SW 1271 (cell line): ENCODE data around the gene PHAF1.
"Not testable (repeated sequence)": the region's sequence is repeated elsewhere in the genome, so short reads cannot be mapped to it uniquely, and the experiment has no call there.

Experiments
- DNase-seq, 2 experiments: peaks; one replicate each; lab custom pipeline; 2025; lab: John Stamatoyannopoulos, UW

Gene PHAF1

DNA sequence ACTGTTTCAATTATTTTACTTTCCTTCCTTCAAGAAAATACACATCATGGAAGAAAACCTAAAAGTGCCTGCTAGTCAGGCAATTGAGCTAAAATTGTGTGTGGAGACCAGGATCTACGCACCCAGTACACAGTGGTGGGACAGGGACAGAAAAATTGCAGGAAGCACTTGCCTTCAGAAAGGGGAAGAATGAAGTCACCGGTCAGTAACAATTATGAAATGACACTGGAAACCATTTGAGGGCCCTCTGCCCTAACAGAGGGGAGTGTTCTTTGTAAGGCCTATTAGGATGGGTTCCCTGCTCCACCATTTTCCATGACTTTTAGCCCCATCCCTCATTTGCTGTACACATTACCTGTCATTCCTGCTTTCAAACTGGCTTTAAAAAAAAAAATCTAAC, 4.5 kb upstream of the PHAF1 start:
- DNase-seq: no peak

DNA sequence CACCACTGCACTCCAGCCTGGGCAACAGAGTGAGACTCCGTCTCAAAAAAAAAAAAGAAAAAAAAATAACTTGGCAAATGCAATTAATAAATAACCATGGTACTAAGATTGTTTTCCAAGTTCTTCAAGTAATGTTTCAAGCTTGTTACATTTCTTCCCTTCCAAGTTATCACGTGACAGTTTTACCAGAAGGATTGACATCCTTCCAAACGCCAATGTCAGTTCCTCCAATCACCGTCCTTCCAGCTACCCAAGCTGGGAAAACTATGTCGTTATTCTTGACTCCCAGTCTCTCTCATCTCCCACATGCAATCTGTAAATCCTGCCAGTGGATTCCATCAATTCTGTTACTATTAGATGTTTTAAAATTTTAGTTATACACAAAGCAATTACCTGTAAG, 3.9 kb upstream of the PHAF1 start:
- DNase-seq: no peak

GRCh38 chr16:67108489-67108888, 1.3 kb upstream of the PHAF1 start:
- no peak for DNase-seq

GRCh38 chr16:67108931-67109406, 772 bp upstream of the PHAF1 start:
- no peak for DNase-seq

GRCh38 chr16:67111951-67112444, 2.3 kb downstream of the PHAF1 start:
- DNase-seq: no peak

DNA sequence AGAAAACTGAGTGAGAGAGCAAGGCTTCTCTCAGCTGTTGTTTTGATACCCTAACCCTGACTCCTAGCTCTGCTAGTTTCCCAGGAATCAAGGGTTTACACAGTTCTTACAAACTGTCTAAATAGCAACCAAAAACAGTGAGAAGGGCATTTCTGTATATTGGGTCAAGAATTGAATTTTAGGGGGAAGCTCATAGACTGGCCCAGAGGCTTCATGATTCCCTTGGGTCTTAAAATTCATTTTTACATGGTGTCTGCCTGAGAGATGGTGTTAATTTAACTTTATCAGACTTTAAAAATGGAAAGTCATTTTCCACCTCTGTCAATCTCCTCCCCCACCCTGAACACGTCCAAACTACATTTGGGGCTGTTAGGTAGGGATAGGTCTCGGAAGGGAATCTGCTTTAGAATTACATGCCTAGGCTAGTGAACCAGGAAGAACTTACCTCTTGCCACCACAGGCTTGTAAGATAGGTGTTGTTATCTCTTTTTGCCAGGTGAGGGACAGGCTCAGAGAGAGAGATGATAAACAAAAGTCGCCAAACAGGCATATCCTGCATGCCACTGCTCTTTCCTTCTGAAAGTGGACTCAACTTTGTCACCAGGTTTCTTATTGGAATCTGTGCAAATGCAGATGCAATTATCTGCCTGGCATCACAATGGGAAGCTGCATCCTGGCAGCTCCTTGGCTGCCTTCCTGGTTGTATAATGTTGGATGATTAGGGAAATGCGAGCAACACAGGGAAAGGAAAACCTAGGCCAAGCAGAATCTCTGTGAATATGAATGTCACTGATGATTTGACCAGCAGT, 3.1 kb downstream of the PHAF1 start:
- DNase-seq: no peak

DNA sequence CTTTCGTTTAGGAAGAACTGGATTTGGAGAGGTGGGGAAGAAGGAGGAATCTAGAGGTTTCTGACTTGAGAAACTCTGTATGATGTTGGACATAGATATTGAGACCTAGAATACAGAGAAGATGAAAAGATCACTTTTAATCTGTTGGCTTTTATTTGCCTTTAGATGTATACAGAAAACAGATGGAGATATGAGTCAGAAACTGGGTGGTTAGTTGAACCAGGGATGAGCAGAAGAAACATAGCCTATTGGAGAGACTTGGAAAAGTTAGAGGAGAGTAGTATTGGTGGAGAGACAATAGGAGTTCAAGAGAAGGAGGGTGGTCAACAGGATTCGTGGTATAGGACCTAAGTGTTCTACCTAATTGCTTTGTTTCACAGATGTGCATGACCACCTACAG, 5.1 kb downstream of the PHAF1 start:
- DNase-seq: no peak

GRCh38 chr16:67115639-67116038, 5.9 kb downstream of the PHAF1 start:
- DNase-seq: peak; percentile 62 to 68

DNA sequence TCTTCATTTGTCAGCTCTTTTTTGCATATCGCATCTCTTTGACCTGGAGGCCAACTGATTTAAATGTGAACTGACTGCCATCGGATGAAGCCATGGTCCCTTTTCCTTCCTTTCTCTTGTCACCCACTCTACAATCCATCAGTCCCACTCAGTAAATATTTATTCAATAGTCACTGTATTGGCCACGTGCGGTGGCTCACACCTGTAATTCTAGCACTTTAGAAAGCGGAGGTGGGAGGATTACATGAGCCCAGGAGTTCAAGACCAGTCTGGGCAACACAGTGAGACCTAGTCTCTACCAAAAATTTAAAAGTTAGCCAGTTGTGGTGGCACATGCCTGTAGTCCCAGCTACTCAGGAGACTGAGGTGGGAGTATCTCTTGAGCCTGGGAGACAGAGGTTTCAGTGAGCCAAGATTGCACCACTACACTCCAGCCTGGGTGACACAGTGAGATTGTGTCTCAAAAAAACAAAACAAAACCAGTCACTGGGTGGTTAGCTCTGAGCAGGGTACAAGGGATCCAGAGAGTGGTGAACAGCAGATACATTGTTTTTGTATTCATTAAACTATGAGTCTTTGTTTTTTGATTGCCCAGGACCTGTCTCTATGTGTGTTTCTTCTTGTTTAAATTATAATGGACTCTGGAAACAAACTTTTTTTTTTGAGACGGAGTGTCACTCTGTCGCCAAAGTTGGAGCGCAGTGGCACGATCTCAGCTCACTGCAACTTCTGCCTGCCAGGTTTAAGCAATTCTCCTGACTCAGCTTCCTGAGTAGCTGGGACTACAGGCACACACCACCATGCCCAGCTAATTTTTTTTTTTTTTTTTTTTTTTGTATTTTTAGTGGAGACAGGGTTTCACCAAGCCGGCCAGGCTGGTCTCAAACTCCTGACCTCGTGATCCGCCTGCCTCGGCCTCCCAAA, 6.9 kb downstream of the PHAF1 start:
- no peak for DNase-seq

DNA sequence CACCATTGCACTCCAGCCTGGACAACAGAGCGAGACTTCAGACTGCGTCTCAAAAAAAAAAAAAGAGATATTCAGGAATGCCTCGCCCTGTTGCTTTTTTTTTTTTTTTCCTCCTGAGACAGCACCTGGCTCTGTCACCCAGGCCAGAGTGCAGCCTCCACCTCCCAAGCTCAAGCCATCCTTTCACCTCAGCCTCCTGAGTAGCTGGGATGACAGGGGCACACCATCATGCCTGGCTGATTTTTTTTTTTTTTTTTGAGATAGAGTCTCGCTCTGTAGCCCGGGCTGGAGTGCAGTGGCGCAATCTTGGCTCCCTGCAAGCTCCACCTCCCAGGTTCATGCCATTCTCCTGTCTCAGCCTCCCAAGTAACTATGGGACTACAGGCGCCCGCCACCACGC, 8.0 kb downstream of the PHAF1 start:
- DNase-seq: no peak

- DNase-seq: no peak
These were observed 10.3 kb downstream of the PHAF1 start for GRCh38 chr16:67120025-67120424.

DNA sequence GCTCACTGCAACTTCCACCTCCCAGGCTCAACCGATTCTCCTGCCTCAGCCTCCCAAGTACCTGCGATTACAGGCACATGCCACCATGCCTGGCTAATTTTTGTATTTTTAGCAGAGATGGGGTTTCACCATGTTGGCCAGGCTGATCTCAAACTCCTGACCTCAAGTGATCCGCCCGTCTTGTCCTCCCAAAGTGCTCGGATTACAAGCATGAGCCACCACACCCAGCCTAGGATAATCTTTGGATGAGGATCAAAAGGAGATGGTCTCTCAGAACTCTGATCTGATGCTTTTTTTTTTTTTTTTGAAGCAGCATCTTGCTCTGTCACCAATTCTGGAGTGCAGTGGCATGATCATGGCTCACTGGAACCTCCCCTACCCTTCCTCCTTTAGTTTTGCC, 13.1 kb downstream of the PHAF1 start:
- DNase-seq: not testable (repeated sequence)

DNA sequence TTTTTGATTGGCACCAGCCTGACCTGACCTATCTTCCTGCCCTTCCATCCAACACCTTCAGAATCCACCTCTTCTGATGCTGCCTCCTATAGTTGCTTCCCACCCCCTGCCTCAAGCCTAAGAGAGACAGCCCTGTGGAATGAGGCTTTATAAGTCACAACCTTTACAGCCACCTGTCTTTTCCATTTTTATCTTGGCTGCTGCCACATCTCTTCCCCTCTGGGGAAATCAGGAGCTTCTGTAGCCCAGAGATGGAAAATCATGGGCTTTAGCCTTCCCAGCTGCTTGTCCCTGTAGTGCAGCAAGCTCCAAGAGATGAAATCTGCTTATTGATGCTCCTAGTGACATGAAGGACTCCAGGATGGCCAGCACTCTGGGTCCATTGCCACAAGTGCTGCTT, 18.7 kb downstream of the PHAF1 start:
- no peak for DNase-seq

DNA sequence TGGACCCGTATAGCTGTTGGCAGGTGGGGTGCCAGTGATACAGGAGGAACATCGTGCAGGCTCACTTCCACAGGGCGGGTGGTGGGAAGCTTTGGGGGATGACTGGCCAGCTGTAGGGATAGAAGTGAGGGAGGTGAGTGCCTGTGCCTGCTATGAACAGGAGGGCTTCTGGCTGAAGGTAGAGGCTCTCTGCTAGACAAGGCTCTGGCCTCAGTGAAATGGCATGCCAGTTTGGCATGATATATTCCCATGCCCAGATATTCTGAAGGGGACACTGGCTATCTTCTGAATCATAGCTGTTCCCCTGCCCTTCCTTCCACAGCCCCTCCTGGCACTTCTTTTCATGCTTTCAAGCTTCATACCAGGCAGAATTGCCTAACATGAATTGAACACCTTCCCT, 19.1 kb downstream of the PHAF1 start:
- no peak for DNase-seq

- no peak for DNase-seq
These were observed 19.7 kb downstream of the PHAF1 start for GRCh38 chr16:67129422-67129821.

DNA sequence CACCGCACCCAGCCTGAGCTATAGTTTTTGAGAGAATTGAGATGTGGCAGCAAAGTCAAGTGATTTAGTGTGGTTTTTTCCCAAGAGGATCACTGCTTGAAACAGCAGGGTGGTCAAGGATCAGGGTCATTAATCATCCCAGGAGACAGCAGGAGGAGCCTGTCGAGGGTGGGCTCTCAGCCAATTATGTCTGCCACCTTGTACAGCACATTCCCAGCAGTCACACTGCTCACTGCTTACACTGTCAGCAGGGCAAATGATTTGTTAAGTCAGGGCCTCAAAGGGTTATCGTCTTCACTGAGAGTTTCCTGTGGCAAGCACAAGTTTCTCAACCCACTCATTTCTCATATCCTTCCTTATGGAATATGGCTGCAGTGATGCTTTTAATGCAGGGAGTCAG, 27.9 kb downstream of the PHAF1 start:
- no peak for DNase-seq

- no peak for DNase-seq
These were observed 31.6 kb downstream of the PHAF1 start for GRCh38 chr16:67141391-67141790.

- DNase-seq: no peak
These were observed 32.6 kb downstream of the PHAF1 start for GRCh38 chr16:67142342-67142741.

- DNase-seq: no peak
These were observed 35.2 kb downstream of the PHAF1 start for GRCh38 chr16:67144943-67145342.

DNA sequence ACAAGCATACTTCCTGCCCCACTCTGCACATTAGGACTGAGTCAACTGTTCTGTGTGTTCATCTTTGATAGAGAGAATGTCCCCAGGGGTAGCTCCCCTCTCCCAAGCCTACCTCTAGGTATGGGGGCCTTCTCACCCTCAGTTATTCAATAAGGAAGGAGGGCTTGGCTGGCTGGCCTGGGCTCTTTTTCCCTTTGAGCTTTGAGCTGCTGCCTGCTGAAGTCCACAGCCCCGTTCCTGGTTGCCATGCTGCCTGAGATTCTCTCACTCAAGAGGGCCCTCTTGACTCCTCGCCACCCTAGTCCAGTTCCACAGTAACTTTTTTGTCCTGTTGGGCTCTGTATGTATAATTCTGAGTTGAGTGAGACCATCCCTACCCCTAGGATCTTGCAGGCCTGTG, 36.0 kb downstream of the PHAF1 start:
- DNase-seq: no peak

- DNase-seq: no peak
These were observed 37.0 kb downstream of the PHAF1 start for GRCh38 chr16:67146523-67147357.
